A549 (cell line): ENCODE results near the gene ASTN1. TPM values are rescaled to one million over a fixed set of nuclear protein-coding genes. Genes with fewer than 3 reads are reported as not detected.

Source experiments
- ATAC-seq, 2 experiments: fragments of 200-7000 bp in 1 of 2; fragments of >200 bp in 1 of 2; cut with Nextera tagmentation in 1 of 2; cut with Tn5 transposase in 1 of 2; 3 replicates each; pipeline versions ENCODE4 v1.8.0 to v1.9.1; 2018 to 2020; ENCODE audit warnings: mild to moderate bottlenecking in 1 of 2, moderate library complexity in 1 of 2
- CTCF ChIA-PET: fragments of 300-600 bp; sonication (Branson Sonifier 250); formaldehyde crosslinking; extraction: SDS; loops from one replicate; lab custom pipeline; 2021; ENCODE audit warnings: antibody characterized with exemption, inconsistent platforms; lab: Yijun Ruan, JAX
- POLR2A ChIA-PET: fragments of 350-600 bp; formaldehyde crosslinking; extraction: SDS; loops from one replicate; lab custom pipeline; 2021; ENCODE audit warnings: antibody characterized with exemption, inconsistent platforms; lab: Yijun Ruan, JAX
- DNase-seq, 2 experiments: peaks; one replicate each; pipeline versions ENCODE4 v3.0.0 to v3.0.0-alpha.2; 2011 to 2016; ENCODE audit warnings: low read depth in 1 of 2, low spot score in 1 of 2
- FAIRE-seq: peaks from 2 replicates; lab custom pipeline; 2011; peaks lifted over from hg19 to GRCh38; lab: Jason Lieb, UNC
- H3K27ac ChIP-seq, 2 experiments: fragments of >200 bp; sonication (Bioruptor Twin); formaldehyde crosslinking; 3 replicates each; pipeline ENCODE4 v1.5.1; 2016 to 2017
- H3K4me1 ChIP-seq: fragments of >200 bp; sonication (Bioruptor Twin); formaldehyde crosslinking; 3 replicates; pipeline ENCODE4 v1.6.1; 2016
- H3K4me2 ChIP-seq: fragments of >200 bp; sonication (Bioruptor Twin); formaldehyde crosslinking; 3 replicates; pipeline ENCODE4 v1.6.1; 2016
- H3K4me3 ChIP-seq: fragments of >200 bp; sonication (Bioruptor Twin); formaldehyde crosslinking; 3 replicates; pipeline ENCODE4 v1.5.1; 2016
- H3K9me3 ChIP-seq: fragments of >200 bp; sonication (Bioruptor Twin); formaldehyde crosslinking; 3 replicates; pipeline ENCODE4 v1.6.1; 2016
- BHLHE40 ChIP-seq: IDR thresholded peaks from 2 replicates; pipeline ENCODE4 v1.6.1; 2012; ENCODE audit warnings: low read depth, low read length, inconsistent platforms
- CHD4 ChIP-seq: fragments of 200-600 bp; sonication (generic); IDR thresholded peaks from 2 replicates; pipeline ENCODE4 v1.6.1; 2016; ENCODE audit warnings: antibody characterized with exemption, mild to moderate bottlenecking, borderline replicate concordance
- E2F6 ChIP-seq: IDR thresholded peaks from 2 replicates; pipeline ENCODE4 v1.6.1; 2012; ENCODE audit warnings: low read depth, borderline replicate concordance
- EHMT2 ChIP-seq: fragments of 200-600 bp; sonication (generic); IDR thresholded peaks from 2 replicates; pipeline ENCODE4 v1.6.1; 2016; ENCODE audit warnings: antibody characterized with exemption, low read depth, mild to moderate bottlenecking, moderate library complexity
- ELK1 ChIP-seq: fragments of 150-350 bp; IDR thresholded peaks from 2 replicates; pipeline ENCODE4 v1.6.1; 2014; ENCODE audit warnings: low read depth, mild to moderate bottlenecking, low read length
- HMGXB4 ChIP-seq: fragments of 250-450 bp; sonication (Bioruptor Pico); IDR thresholded peaks from 2 replicates; pipeline ENCODE4 v1.5.0; 2021; ENCODE audit warnings: mild to moderate bottlenecking, moderate library complexity, borderline replicate concordance
- HOXA7 ChIP-seq: fragments of 250-450 bp; sonication (Bioruptor Pico); IDR thresholded peaks from 2 replicates; pipeline ENCODE4 v1.5.0; 2020; ENCODE audit warnings: mild to moderate bottlenecking, moderate library complexity
- JUN ChIP-seq, 2 experiments: fragments of >200 bp; sonication (Bioruptor Twin); formaldehyde crosslinking; IDR thresholded peaks; 2 replicates in 1 of 2; 3 replicates in 1 of 2; pipeline ENCODE4 v1.6.1; 2016 to 2017
- JUNB ChIP-seq: fragments of >200 bp; sonication (Bioruptor Twin); formaldehyde crosslinking; IDR thresholded peaks from 2 replicates; pipeline ENCODE4 v1.6.1; 2016
- KDM1A ChIP-seq: fragments of 200-600 bp; sonication (generic); IDR thresholded peaks from 2 replicates; pipeline ENCODE4 v1.6.1; 2016; ENCODE audit warnings: low read depth, mild to moderate bottlenecking
- MAX ChIP-seq: IDR thresholded peaks from 2 replicates; pipeline ENCODE4 v1.6.1; 2012
- MAZ ChIP-seq: fragments of 150-350 bp; IDR thresholded peaks from 2 replicates; pipeline ENCODE4 v1.6.1; 2014; ENCODE audit warnings: antibody characterized with exemption, low read depth, low read length, borderline replicate concordance
- NFE2L2 ChIP-seq: fragments of 150-350 bp; conservative IDR thresholded peaks from 2 replicates; pipeline ENCODE4 v1.6.1; 2014; ENCODE audit warnings: low read length
- PHF8 ChIP-seq: fragments of 200-600 bp; sonication (generic); IDR thresholded peaks from 2 replicates; pipeline ENCODE4 v1.6.1; 2016; ENCODE audit warnings: low read depth, mild to moderate bottlenecking, antibody characterized with exemption, moderate library complexity, borderline replicate concordance
- RFX5 ChIP-seq: fragments of 450-650 bp; IDR thresholded peaks from 2 replicates; pipeline ENCODE4 v1.7.1; 2014; ENCODE audit warnings: antibody characterized with exemption, mild to moderate bottlenecking, moderate library complexity
- SMC3 ChIP-seq: fragments of >200 bp; sonication (Bioruptor Twin); formaldehyde crosslinking; IDR thresholded peaks from 3 replicates; pipeline ENCODE4 v1.6.1; 2018; ENCODE audit warnings: inconsistent platforms
- ZFP36 ChIP-seq: fragments of 450-650 bp; IDR thresholded peaks from 2 replicates; pipeline ENCODE4 v1.6.1; 2014; ENCODE audit warnings: borderline replicate concordance; ENCODE audit not compliant: partially characterized antibody
- WGBS: methylation state at CpG from one replicate; pipeline ENCODE4 v1.1.6; 2017; ENCODE audit errors: missing lambda C conversion rate; 5-methylcytosine and 5-hydroxymethylcytosine counted together
- polyA plus RNA-seq, 4 experiments: library from polyadenylated mRNA; depleted of rRNA in 3 of 4; stranded (reverse); fragments of >200 nt; fragmentation: RNase III in 1 of 4; extraction: RNeasy Plus Mini Kit Qiagen cat#74134 plus additional on column Dnase treatment in 1 of 4; gene quantifications; 2 replicates in 3 of 4; 3 replicates in 1 of 4; pipeline ENCODE4 v1.2.3, GENCODE V29; 2011 to 2017
- TF ChIP-seq, protein P1 (sequence below): fragments of 450-650 bp; IDR thresholded peaks from 2 replicates; pipeline ENCODE4 v1.6.1; 2014; ENCODE audit warnings: antibody characterized with exemption

Gene ASTN1
- polyA plus RNA-seq, 2 of the 4 experiments (the other 2 are of a cell fraction): not detected

GRCh38 chr1:176904057-176904751, 260.3 kb downstream of the ASTN1 start:
- H3K9me3 ChIP-seq: no peaks in the 10 kb centered on the region
- no peak for ATAC-seq
- TF ChIP-seq RFX5 (no peak), PHF8 (no peak), EHMT2 (no peak), BHLHE40 (no peak), ZFP36 (no peak), E2F6 (no peak), ELK1 (no peak)
- TF ChIP-seq, all 56 proteins: peak for 0
- Histone ChIP-seq H3K4me3 (no peak overlapping the region), H3K4me2 (no peak overlapping the region), H3K27ac (no peak overlapping the region), H3K4me1 (no peaks in the 10 kb centered on the region)
- 22% methylated on average over 14 of the region's 19 CpGs for WGBS
- ChIA-PET CTCF (interaction anchor here (1.2 to 1.3 kb wide), 2 partner anchors 451 to 1041 kb away, joined by 3 to 5 read pairs; no protein-coding TSS in a partner anchor), POLR2A (no interaction called here)
- DNase-seq (no peak), FAIRE-seq (no peak)

- no peak overlapping the region for H3K27ac ChIP-seq
- POLR2A ChIA-PET: no interaction called here
- no peak overlapping the region for H3K4me2 ChIP-seq
- WGBS: 29% methylated on average over 4 of the region's 4 CpGs
- TF ChIP-seq MAX (no peak), RFX5 (no peak), HOXA7 (no peak), CHD4 (no peak), SMC3 (no peak), PHF8 (no peak), E2F6 (no peak), HMGXB4 (CRISPR knock-in tag) (no peak), NFE2L2 (no peak), KDM1A (no peak), JUNB (no peak), JUN (IDR thresholded peaks at IDR 0.05) (no peak), MAZ (no peak)
- TF ChIP-seq, protein P1, sequence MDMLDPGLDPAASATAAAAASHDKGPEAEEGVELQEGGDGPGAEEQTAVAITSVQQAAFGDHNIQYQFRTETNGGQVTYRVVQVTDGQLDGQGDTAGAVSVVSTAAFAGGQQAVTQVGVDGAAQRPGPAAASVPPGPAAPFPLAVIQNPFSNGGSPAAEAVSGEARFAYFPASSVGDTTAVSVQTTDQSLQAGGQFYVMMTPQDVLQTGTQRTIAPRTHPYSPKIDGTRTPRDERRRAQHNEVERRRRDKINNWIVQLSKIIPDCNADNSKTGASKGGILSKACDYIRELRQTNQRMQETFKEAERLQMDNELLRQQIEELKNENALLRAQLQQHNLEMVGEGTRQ: no peak
- H3K4me1 ChIP-seq: no peaks in the 10 kb centered on the region
- H3K9me3 ChIP-seq: no peaks in the 10 kb centered on the region
- no peak overlapping the region for H3K4me3 ChIP-seq
- CTCF ChIA-PET: interaction anchor here (1.0 to 1.2 kb wide), 2 partner anchors 278 to 1042 kb away, joined by 3 to 7 read pairs; no protein-coding TSS in a partner anchor
- no peak for FAIRE-seq
- no peak for ATAC-seq
- no peak for DNase-seq
Measured at GRCh38 chr1:176903474-176903873, 261.0 kb downstream of the ASTN1 start.
